ENCODE data around the gene ITGB5.

GRCh38 chr3:124860599-124860998, 26.6 kb downstream of the ITGB5 start:
- TF ChIP-seq CTCF (IDR thresholded peaks at IDR 0.05; ENCODE audit: poor library complexity) (no peak), EZH2 (IDR thresholded peaks at IDR 0.05; ENCODE audit: borderline replicate concordance) (no peak), EZH2phosphoT487 (IDR thresholded peaks at IDR 0.05; ENCODE audit: low read depth, severe bottlenecking, unreplicated experiment) (no peak)

Data from hepatocyte (in vitro differentiated cells).